Sciatic nerve (tissue), 2 donors: ENCODE measurements around the gene PCNX1. TPM values are rescaled to one million over a fixed set of nuclear protein-coding genes. Genes with fewer than 3 reads are reported as not detected.
"Not testable (repeated sequence)": the region's sequence is repeated elsewhere in the genome, so short reads cannot be mapped to it uniquely, and the experiment has no call there.

Experiments used
- ATAC-seq: fragments of 200-7000 bp; cut with Tn5 transposase; one replicate; pipeline ENCODE4 v1.9.1; 2020; ENCODE audit warnings: mild to moderate bottlenecking, moderate library complexity
- DNase-seq: peaks from one replicate; pipeline ENCODE4 v3.0.0-alpha.2; 2020; ENCODE audit warnings: low spot score
- intact Hi-C: fragments of 100-400 bp; cut with DNase I; formaldehyde crosslinking; loops from one replicate; pipeline ENCODE4 v1.14.2; 2022
- total RNA-seq: library from RNA; stranded (reverse); fragmentation: NEBNext Ultra II Directional; extraction: Animal tissue kit (Norgen Biotek cat#: 25700); gene quantifications from one replicate; pipeline ENCODE4 v1.2.1, GENCODE V29; 2021
- donor health status: DM: no; HTN: no; CAD: no.
- donor health status: DM: no; HTN: no; CAD: no.

PCNX1 gene
- total RNA-seq, 1 donor from 2014 or later = 84.3 TPM

DNA sequence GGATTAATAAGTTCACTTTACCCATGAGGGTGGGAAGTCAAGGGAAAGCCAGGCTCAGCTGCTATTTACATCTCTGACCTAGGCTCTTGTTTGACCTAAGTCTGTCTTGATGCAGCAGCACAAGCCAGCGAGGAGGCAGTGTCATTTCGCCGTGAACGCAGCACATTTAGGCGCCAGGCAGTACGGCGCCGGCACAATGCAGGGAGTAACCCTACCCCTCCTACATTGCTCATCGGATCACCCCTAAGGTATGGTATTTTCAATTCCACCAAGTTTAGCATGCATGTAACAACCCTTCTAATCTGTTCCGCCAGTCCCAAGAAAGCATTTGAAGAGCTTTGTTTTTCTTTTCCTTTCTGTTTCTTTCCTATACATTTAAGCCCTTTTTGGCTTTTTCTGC lies 81.2 kb downstream of the PCNX1 start:
- DNase-seq (no peak), ATAC-seq (no peak)
- intact Hi-C loops = no loop called here

DNA sequence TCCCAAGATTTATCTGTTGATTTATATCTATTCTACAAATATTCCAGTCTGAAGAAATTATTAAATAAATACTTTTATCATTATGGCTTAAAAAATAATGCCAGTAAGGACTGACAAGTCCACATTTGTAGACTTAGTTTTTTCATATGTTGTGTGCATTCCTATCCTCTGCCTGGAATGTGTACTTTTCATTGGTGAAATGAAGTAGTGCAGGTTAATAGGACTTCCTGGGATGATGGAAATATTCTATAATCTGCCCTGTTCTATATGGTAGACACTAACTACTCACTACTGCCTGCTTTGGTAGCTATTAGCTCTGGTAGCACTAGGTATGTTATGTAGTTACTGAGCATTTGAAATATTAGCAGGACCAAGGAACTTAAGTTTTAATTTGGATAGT lies 86.7 kb downstream of the PCNX1 start:
- no peak for ATAC-seq

GRCh38 chr14:70995211-70995610 lies 88.0 kb downstream of the PCNX1 start:
- no peak for ATAC-seq
- intact Hi-C loops = no loop called here

More for the DNA sequence above, 86.7 kb downstream of the PCNX1 start:
- intact Hi-C loops = no loop called here
- DNase-seq = no peak

DNA sequence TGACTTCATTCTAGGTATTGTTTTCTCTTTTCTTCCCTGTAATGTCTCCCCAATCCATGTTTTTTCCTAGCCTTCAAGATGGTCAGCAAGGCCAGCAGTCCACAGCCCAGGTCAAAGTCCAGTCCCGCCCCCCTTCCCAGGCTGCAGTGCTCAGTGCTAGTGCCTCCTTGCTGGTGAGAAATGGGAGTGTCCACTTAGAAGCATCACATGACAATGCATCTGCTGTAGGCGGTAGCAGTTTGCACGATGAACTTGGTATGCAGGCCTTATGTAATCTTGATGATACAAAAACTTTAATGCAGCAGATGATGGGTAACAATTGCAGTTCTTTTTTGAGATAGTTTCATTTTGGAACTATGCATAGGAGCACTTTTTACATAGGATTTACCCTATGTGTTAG lies 88.4 kb downstream of the PCNX1 start:
- intact Hi-C loops = no loop called here
- ATAC-seq (no peak), DNase-seq (no peak)

More at GRCh38 chr14:70995211-70995610, 88.0 kb downstream of the PCNX1 start:
- no peak for DNase-seq

- no peak for ATAC-seq
- intact Hi-C loops = no loop called here
- no peak for DNase-seq
These were observed 91.9 kb downstream of the PCNX1 start for GRCh38 chr14:70999117-70999516.

GRCh38 chr14:71000091-71000490 lies 92.8 kb downstream of the PCNX1 start:
- ATAC-seq = no peak
- intact Hi-C loops = no loop called here
- no peak for DNase-seq

DNA sequence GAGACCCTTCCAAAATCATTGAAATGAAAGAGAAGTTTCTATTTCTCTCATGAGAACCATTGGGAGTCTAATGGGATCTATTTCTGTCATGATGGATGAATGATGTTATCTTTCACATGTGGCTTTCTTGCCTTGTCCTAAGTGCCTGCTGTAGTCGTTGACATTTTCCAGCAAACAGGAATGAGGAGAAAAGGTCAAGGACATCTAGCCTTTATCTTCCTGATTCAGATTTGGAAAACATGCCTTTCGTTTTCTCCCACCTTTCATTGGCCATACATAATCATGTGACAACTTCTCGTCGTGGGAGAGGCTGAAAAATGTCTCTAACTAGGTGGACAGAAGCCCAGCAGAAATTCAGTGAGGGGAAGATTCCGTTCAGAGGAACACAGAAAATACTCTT lies 94.5 kb downstream of the PCNX1 start:
- DNase-seq (no peak), ATAC-seq (no peak)
- intact Hi-C loops = no loop called here

GRCh38 chr14:71003156-71003555 lies 95.9 kb downstream of the PCNX1 start:
- ATAC-seq = no peak
- intact Hi-C loops = no loop called here
- no peak for DNase-seq

GRCh38 chr14:71004481-71004880 lies 97.2 kb downstream of the PCNX1 start:
- DNase-seq = no peak
- ATAC-seq = no peak
- intact Hi-C loops = no loop called here

DNA sequence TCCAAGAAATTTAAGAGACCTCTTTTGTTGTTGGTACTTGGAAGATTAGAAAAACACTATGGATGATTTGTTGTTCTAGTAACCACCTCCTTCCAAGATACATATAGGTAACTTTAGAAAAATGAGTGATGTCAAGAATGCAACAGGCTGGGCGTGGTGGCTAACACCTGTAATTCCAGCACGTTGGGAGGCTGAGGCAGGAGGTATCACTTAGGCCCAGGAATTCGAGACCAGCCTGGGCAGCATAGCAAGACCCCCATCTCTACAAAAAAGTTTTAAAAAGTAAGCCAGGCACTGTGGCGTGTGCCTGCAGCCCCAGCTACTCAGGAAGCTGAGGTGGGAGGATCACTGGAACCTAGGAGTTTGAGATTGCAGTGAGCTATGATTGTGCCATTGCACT lies 97.8 kb downstream of the PCNX1 start:
- intact Hi-C loops = no loop called here
- DNase-seq (no peak), ATAC-seq (no peak)

DNA sequence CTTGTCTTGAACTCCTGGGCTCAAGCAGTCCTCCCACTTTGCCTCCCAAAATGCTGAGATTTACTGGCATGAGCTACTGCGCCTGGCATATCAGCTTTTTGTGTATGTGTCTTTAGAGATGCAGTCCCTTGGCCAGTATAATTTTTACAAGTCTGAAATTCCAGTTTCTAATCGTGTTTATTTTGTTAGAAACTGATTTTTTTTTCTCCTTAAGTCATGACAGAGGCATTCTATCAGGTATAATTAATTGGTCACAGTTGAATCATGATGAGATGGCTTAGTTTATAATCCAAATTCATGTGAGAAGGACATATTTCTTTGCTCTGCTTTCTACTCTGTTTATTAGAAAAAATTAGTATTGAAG lies 98.9 kb downstream of the PCNX1 start:
- intact Hi-C loops = no loop called here
- ATAC-seq (no peak), DNase-seq (no peak)

DNA sequence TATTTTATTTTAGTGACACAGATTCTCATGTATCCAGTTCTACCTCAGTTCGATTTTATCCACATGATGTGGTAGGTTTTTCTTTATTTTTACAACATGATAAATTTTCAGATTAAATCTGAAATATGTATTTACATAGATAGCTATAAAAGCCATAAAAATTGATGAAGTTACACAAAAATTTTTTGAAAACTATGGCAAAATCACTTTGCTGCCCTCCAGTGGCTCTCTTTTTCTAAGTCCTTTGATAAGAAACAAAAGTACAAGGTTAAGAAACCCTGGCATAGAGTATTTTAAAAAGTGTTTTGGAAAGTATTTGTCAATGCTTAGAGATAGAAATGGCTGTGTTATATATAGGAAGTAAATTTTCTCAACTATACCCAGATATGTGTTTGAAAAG lies 104.2 kb downstream of the PCNX1 start:
- ATAC-seq = no peak

DNA sequence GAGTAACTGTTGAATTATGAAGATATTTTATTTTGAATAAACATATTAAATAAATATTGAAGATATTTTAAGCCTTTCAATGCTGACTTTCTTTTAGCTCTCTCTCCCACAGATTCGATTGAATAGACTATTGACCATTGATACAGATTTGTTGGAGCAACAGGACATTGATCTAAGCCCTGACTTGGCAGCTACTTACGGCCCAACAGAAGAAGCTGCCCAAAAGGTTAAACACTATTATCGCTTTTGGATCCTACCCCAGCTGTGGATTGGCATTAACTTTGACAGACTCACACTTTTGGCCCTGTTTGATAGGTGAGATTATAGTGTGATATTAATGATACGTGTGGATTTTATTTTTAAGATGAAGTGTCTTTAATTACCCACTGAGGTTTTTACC lies 105.6 kb downstream of the PCNX1 start:
- intact Hi-C loops = no loop called here
- DNase-seq = no peak
- no peak for ATAC-seq

More for the DNA sequence above, 104.2 kb downstream of the PCNX1 start:
- DNase-seq = no peak
- intact Hi-C loops = no loop called here

- ATAC-seq = no peak
- DNase-seq = no peak
- intact Hi-C loops = no loop called here
These were observed 106.4 kb downstream of the PCNX1 start for GRCh38 chr14:71013551-71014192.

DNA sequence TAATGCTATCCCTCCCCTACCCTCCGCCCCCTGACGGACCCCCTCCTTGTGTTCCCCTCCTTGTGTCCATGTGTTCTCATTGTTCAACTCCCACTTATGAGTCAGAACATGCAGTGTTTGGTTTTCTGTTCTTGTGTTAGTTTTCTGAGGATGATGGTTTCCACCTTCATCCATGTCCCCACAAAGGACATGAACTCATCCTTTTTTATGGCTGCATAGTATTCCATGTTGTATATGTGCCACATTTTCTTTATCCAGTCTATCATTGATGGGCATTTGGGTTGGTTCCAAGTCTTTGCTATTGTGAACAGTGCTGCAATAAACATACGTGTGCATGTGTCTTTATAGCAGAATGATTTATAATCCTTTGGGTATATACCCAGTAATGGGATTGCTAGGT lies 112.7 kb downstream of the PCNX1 start:
- ATAC-seq, DNase-seq, intact Hi-C loops: not testable (repeated sequence)

DNA sequence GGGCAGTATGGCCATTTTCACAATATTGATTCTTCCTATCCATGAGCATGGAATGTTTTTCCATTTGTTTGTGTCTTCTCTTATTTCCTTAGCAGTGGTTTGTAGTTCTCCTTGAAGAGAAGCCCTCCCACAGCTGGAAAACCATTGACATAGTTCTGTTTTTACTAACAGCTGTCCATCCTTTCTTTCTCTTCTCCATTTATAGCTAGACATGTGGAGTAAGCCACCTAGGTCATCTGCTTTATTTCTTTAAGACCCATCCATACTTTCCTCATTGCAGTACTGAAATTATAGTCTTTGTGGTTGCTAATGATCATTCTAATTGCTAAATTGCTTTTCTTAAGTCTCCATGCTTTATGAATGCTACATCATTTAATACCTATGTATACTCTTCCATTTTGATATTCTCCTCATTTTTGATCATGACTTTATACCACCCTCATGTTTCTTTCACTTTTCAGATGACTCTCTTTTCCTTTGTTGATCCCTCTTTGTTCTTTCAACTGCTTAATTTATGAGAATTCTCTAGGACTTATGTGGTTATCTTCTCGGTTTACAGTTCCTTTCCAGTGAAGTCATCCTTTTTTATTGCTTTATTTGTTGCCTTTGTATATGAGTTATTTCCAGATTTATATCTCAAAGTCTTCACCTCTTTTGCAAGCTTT lies 114.2 kb downstream of the PCNX1 start:
- DNase-seq (no peak), ATAC-seq (no peak)
- intact Hi-C loops = no loop called here

- intact Hi-C loops = no loop called here
- no peak for DNase-seq
- no peak for ATAC-seq
These were observed 115.0 kb downstream of the PCNX1 start for GRCh38 chr14:71022012-71022869.

- ATAC-seq (no peak), DNase-seq (no peak)
These were observed 115.7 kb downstream of the PCNX1 start for GRCh38 chr14:71022939-71023338.

DNA sequence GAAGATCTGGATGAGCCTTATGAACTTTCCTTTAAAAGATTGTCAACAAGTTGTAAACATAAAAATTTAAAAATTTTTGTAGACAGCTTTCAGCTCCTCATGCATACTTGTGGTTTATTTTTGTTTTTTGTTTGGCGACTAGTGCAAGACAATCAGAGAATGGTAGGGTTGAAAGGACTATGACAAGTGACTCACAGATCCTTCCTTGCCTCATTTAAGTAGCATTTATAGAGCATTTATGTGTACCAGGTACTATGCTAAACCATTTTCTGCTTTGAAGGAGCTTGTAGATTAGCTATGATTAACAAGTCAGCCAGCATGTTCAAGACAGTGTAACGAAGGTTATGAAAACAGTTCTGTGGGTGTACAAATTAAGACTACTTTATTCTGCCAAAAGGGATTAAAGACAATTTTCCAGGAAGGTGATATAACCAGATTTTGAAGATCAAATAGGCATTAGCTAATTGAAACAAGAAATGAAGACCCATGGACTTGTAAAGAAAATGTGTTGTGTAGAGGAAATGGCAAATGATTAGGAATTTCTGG lies 122.0 kb downstream of the PCNX1 start:
- intact Hi-C loops = no loop called here
- ATAC-seq = no peak
- no peak for DNase-seq

More at GRCh38 chr14:71022939-71023338, 115.7 kb downstream of the PCNX1 start:
- intact Hi-C loops = no loop called here

GRCh38 chr14:71031000-71031399 lies 123.7 kb downstream of the PCNX1 start:
- intact Hi-C loops = no loop called here
- ATAC-seq (no peak), DNase-seq (no peak)
